Adrenal gland (tissue), 12 donors: ENCODE results near the gene RAMP1. TPM values are rescaled to one million over a fixed set of nuclear protein-coding genes. Genes with fewer than 3 reads are reported as not detected.

Experiments used
- DNase-seq, 7 donors: peaks; one replicate each; pipeline ENCODE4 v3.0.0-alpha.2; 2019 to 2020
- H3K27ac ChIP-seq, 5 donors: fragments of 200-600 bp; sonication (generic) in 4 of 5; 1 replicate in 3 of 5; 2 replicates in 2 of 5; pipeline versions ENCODE4 v1.5.1 to v1.8.0; 2016 to 2020; ENCODE audit warnings: mild to moderate bottlenecking in 1 of 5
- H3K27me3 ChIP-seq: fragments of 200-600 bp; 2 replicates; pipeline ENCODE4 v1.8.0; 2021
- H3K36me3 ChIP-seq, 2 donors: fragments of 200-600 bp; replicated peaks in 1 of 2; 1 replicate in 1 of 2; 2 replicates in 1 of 2; pipeline versions ENCODE4 v1.5.1 to v1.8.0; 2018 to 2022
- H3K4me1 ChIP-seq, 2 donors: fragments of 200-600 bp; replicated peaks in 1 of 2; 1 replicate in 1 of 2; 2 replicates in 1 of 2; pipeline versions ENCODE4 v1.5.1 to v1.8.0; 2018 to 2021
- H3K4me3 ChIP-seq, 4 donors: fragments of 200-600 bp; sonication (generic) in 3 of 4; one replicate each; pipeline ENCODE4 v1.5.1; 2016 to 2018
- H3K9me3 ChIP-seq, 3 donors: fragments of 200-600 bp; sonication (generic) in 1 of 3; replicated peaks in 1 of 3; 1 replicate in 2 of 3; 2 replicates in 1 of 3; pipeline versions ENCODE4 v1.5.1 to v1.8.0; 2016 to 2021
- CTCF ChIP-seq, 6 experiments: fragments of 450-650 bp in 4 of 6; fragments of 200-600 bp in 2 of 6; sonication (generic) in 1 of 6; IDR thresholded peaks; 1 replicate in 5 of 6; 2 replicates in 1 of 6; pipeline versions ENCODE4 v1.5.1 to v1.8.0; 2016 to 2021; ENCODE audit warnings: antibody characterized with exemption in 6 of 6, mild to moderate bottlenecking in 2 of 6, moderate library complexity in 1 of 6
- POLR2A ChIP-seq, 2 donors: fragments of 450-650 bp; IDR thresholded peaks; one replicate each; pipeline ENCODE4 v1.6.1; 2017; ENCODE audit warnings: antibody characterized with exemption in 2 of 2, mild to moderate bottlenecking in 2 of 2, moderate library complexity in 1 of 2
- WGBS, 4 donors: extraction: QIAGEN DNeasy Blood & Tissue Kit in 2 of 4; methylation state at CpG; one replicate each; pipeline versions ENCODE4 v1.1.5 to v1.1.7; 2013 to 2017; 5-methylcytosine and 5-hydroxymethylcytosine counted together
- intact Hi-C, 2 donors: fragments of 100-400 bp; cut with DNase I; formaldehyde crosslinking; loops; one replicate each; pipeline versions ENCODE4 v1.14.1 to v1.15.0; 2022 to 2023
- polyA plus RNA-seq, 3 donors: library from polyadenylated mRNA; stranded (reverse); fragments of 200-250 nt in 2 of 3; fragments of 350-450 nt in 1 of 3; fragmentation: Illumina TruSeq in 1 of 3; extraction: RNeasy Lipid Tissue Mini Kit (QIAGEN cat#74804) in 1 of 3; gene quantifications; one replicate each; pipeline ENCODE4 v1.2.3, GENCODE V29; 2013 to 2014
- total RNA-seq, 9 donors: library from RNA; depleted of rRNA in 4 of 9; stranded (reverse); fragments of >200 nt in 4 of 9; fragments of 120-200 nt in 1 of 9; fragmentation: NEBNext Ultra II Directional in 1 of 9; extraction: Animal tissue kit (Norgen Biotek cat#: 25700) in 1 of 9; gene quantifications; one replicate each; pipeline versions ENCODE4 v1.1.0 to v1.2.4, GENCODE V29; 2013 to 2023
- donor health status: healthy with polysubstance abuse.
- donor health status: Bipolar disorder and iron deficiency.
- donor health status: DM: yes; HTN: yes; CAD: no.
- donor health status: DM: no; HTN: no; CAD: no.
- donor health status: DM: no; HTN: no; CAD: no.
- donor health status: DM: yes; HTN: yes; CAD: no.

Gene RAMP1
- total and polyA plus RNA-seq, 12 donors, result 2.4 to 72.6 (median 17.2) TPM

GRCh38 chr2:237862528-237862895, 3.1 kb downstream of the RAMP1 start:
- peak overlapping the region in 2 of 5 donors; percentile 20 to 76 for H3K27ac ChIP-seq
- H3K27me3 ChIP-seq, result peaks cover 4% of the 10 kb centered on the region
- intact Hi-C loops, result no loop called here
- no peak overlapping the region for H3K4me3 ChIP-seq
- TF ChIP-seq POLR2A (IDR thresholded peaks at IDR 0.05) (no peak), CTCF (IDR thresholded peaks at IDR 0.05) (no peak)
- 83 to 92% (median 88%) methylated on average over 3 to 8 of the region's 8 CpGs for WGBS, 4 donors
- H3K4me1 ChIP-seq, result peaks cover 0 to 7% of the 10 kb centered on the region in 2 donors
- no peaks in the 10 kb centered on the region for H3K9me3 ChIP-seq
- DNase-seq, result no peak
- H3K36me3 ChIP-seq, result no peaks in the 10 kb centered on the region

GRCh38 chr2:237863102-237863511, 3.7 kb downstream of the RAMP1 start:
- 63 to 90% (median 87%) methylated on average over 2 to 4 of the region's 4 CpGs for WGBS, 4 donors
- H3K9me3 ChIP-seq, result no peaks in the 10 kb centered on the region
- H3K4me3 ChIP-seq, result no peak overlapping the region
- no peak for DNase-seq
- no peaks in the 10 kb centered on the region for H3K36me3 ChIP-seq
- peak overlapping the region in 1 of 5 donors; percentile 76 for H3K27ac ChIP-seq
- peaks cover 4% of the 10 kb centered on the region for H3K27me3 ChIP-seq
- H3K4me1 ChIP-seq, result peaks cover 0 to 7% of the 10 kb centered on the region in 2 donors
- intact Hi-C loops, result no loop called here
- no peak for TF ChIP-seq CTCF (IDR thresholded peaks at IDR 0.05)
- no peak for TF ChIP-seq POLR2A (IDR thresholded peaks at IDR 0.05)

GRCh38 chr2:237863689-237864443, 4.4 kb downstream of the RAMP1 start:
- TF ChIP-seq CTCF (IDR thresholded peaks at IDR 0.05) (no peak), POLR2A (IDR thresholded peaks at IDR 0.05) (no peak)
- H3K4me1 ChIP-seq, result peaks cover 0 to 3% of the 10 kb centered on the region in 2 donors
- no peak for DNase-seq
- no peaks in the 10 kb centered on the region for H3K9me3 ChIP-seq
- WGBS, 4 donors, result 68 to 83% (median 77%) methylated on average over 12 to 22 of the region's 22 CpGs
- no peaks in the 10 kb centered on the region for H3K36me3 ChIP-seq
- intact Hi-C loops, result no loop called here
- H3K27me3 ChIP-seq, result peaks cover 4% of the 10 kb centered on the region
- H3K4me3 ChIP-seq, result no peak overlapping the region
- peak overlapping the region in 1 of 5 donors; percentile 76 for H3K27ac ChIP-seq

- Histone ChIP-seq H3K36me3 (no peaks in the 10 kb centered on the region), H3K27me3 (peaks cover 4% of the 10 kb centered on the region), H3K4me3 (no peak overlapping the region), H3K4me1 (no peaks in the 10 kb centered on the region), H3K9me3 (no peaks in the 10 kb centered on the region), H3K27ac (peak overlapping the region in 1 of 5 donors; percentile 76)
- TF ChIP-seq POLR2A (IDR thresholded peaks at IDR 0.05) (no peak), CTCF (IDR thresholded peaks at IDR 0.05) (no peak)
- 69 to 83% (median 76%) methylated on average over 4 to 10 of the region's 10 CpGs for whole genome bisulfite sequencing, 4 donors
- DNase-seq, result no peak
- intact Hi-C loops, result no loop called here
Measured at GRCh38 chr2:237864444-237864931, 5.1 kb downstream of the RAMP1 start.
